GM21786 (cell line): ENCODE data around the gene TBC1D17.
A peak's percentile ranks its signal among the peaks of the same experiment; 100 is the strongest.
"Not testable (repeated sequence)": the region's sequence is repeated elsewhere in the genome, so short reads cannot be mapped to it uniquely, and the experiment has no call there.

Experiments used
- ATAC-seq: cut with Tn5 transposase; IDR thresholded peaks from one replicate; pipeline ENCODE4 v1.9.1; 2021; ENCODE audit not compliant: unreplicated experiment

The TBC1D17 gene

GRCh38 chr19:49916839-49917733, 39.6 kb downstream of the TBC1D17 start:
- no peak for ATAC-seq

GRCh38 chr19:49918089-49918488, 40.6 kb downstream of the TBC1D17 start:
- ATAC-seq: no peak

- ATAC-seq: no peak
These were observed 43.3 kb downstream of the TBC1D17 start for GRCh38 chr19:49920624-49921363.

- ATAC-seq: no peak
These were observed 44.6 kb downstream of the TBC1D17 start for GRCh38 chr19:49921871-49922795.

- ATAC-seq: no peak
These were observed 45.8 kb downstream of the TBC1D17 start for GRCh38 chr19:49923055-49924003.

- no peak for ATAC-seq
These were observed 46.7 kb downstream of the TBC1D17 start for GRCh38 chr19:49924004-49924880.

- ATAC-seq: not testable (repeated sequence)
These were observed 47.3 kb downstream of the TBC1D17 start for GRCh38 chr19:49924881-49925210.

GRCh38 chr19:49925486-49925885, 48.0 kb downstream of the TBC1D17 start:
- ATAC-seq: no peak

- ATAC-seq: no peak
These were observed 49.0 kb downstream of the TBC1D17 start for GRCh38 chr19:49926515-49926914.

- no peak for ATAC-seq
These were observed 50.2 kb downstream of the TBC1D17 start for GRCh38 chr19:49927526-49928264.

GRCh38 chr19:49929121-49929610, 51.7 kb downstream of the TBC1D17 start, which contains the start of the genes ATF5 and NUP62:
Gene ATF5, plus strand, starts transcription at chr19:49929205. Its CDS starts 1,646 bp downstream, at chr19:49930851.
Gene NUP62, minus strand, starts transcription at chr19:49929504. Its CDS starts 19,697 bp downstream, at chr19:49909807.
- ATAC-seq: peak; percentile 42

- peak; percentile 64 for ATAC-seq
These were observed 52.3 kb downstream of the TBC1D17 start for GRCh38 chr19:49929611-49930482.

- ATAC-seq: no peak
These were observed 53.0 kb downstream of the TBC1D17 start for GRCh38 chr19:49930483-49931011.

GRCh38 chr19:49931293-49932040, 54.0 kb downstream of the TBC1D17 start:
- ATAC-seq: no peak

- no peak for ATAC-seq
These were observed 54.5 kb downstream of the TBC1D17 start for GRCh38 chr19:49932041-49932451.

- no peak for ATAC-seq
These were observed 55.2 kb downstream of the TBC1D17 start for GRCh38 chr19:49932731-49933131.
